G401.6 (cell line): ENCODE measurements around the gene FAM47E.
"Not testable (repeated sequence)": the region's sequence is repeated elsewhere in the genome, so short reads cannot be mapped to it uniquely, and the experiment has no call there.

ENCODE experiments used
- FAIRE-seq: peaks from 2 replicates; lab custom pipeline; 2012; peaks lifted over from hg19 to GRCh38; lab: Jason Lieb, UNC

FAM47E gene

DNA sequence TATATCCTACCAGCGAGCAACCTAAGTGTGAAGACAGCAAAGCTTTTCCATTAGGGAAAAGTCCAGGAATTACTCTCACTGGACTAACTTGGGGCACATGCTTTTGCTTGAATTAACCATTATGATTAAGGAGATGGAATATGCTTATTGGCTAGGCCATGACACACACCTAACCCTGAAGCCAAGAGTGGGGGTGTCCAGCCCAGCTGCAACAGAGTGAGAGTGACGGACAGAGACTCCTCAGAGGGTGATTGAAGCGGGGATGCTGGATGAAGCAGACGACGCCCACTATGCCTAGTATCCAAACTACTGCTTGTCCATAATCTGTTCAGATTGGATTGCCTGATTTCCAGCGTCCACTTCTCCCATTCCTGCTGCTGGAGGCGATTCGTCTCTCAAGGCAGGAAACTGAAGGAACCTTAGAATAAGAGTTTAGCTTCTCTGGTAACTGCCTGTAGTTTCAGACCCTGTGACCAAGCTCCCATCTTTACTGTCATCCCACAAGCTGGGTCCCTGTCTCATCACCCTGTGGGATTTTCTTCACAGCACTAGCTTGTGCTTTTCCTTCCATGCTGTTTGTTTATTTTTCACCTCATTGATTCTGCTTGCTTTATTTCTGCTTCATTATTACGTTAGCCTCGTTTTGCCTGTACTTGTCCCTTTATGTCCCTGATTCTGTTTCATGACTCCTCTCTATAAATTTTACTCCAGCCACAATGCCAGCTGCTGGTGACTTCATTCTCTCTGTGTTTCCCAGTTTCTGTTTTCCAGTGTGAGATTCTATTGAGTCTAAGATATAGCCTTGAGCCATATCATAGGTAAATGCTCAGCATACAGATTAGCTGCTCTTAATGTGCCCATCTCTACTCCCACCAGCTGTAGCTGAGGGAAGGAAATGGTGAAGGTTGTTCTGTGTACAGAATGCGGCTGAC lies 19.0 kb downstream of the FAM47E start:
- FAIRE-seq = no peak

DNA sequence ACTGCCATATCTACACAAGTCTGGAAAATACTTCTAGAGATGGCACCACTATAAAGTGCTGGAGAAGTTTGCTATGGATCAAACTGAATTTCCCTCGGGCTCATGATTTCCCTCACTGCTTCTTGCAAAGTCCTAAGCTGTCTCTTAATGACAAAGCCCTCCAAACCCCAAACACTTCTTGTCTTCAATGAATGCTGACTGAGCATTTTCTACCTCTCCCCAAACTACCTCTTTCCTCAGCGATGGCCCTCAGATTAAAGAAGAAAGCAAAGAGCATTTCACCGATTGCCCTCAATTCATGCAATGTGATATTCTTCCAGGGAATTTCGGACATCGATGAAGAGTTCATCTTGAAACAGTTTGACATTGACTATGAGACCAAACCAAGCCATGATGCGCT lies 19.7 kb downstream of the FAM47E start:
- FAIRE-seq = no peak

DNA sequence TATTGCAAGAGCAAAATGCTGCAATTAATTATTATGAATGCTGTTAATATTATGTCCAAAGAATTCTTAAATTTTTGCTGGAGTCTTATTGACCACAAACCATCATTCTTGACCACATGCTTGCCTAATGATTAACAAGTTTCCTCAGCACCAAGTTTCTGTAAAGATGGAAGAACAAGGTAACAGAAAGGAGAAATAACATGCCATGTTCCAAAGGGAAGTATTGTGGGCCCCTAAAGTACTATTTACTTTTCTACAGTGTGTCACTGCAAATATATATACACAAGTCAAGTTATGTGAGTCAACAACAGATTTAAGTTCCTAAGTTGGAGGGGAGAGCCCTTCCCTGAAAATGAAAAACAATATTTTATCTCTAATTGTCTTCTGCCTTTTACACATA lies 20.6 kb downstream of the FAM47E start:
- FAIRE-seq = no peak

DNA sequence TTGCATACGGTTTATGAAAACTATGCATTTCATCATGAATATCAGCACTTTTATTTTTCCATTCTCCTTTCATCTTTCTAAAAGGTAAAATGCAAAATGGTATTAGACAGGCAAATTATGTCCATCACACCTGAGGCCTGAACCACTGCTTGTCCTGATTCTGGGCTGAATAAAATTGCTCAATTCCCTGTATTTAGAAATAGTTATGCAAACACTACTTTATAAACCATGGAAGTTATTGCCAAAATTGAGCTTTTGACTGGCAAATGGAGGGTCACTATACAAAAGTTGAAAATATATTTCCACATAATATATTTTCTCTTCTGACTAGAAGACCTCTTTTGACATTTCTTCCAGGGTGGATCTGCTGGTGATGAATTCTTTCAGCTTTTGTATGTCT lies 21.1 kb downstream of the FAM47E start:
- no peak for FAIRE-seq

DNA sequence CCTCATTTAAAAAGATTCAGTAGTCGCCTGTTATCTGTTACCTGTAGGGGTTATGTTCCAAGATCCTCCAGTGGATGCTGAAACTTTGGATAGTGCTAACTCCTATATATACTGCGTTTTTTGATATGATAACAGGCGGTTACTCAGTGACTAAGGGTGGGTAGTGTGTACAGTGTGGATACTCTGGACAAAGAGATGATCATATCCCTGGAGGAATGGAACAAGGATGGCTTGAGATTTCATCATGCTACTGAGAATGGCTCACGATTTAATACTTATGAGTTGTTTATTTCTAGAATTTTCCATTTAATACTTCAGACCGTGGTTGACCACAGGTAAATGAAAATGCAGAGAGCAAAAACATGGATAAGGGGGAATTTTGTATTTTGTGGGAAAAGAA lies 21.5 kb downstream of the FAM47E start:
- no peak for FAIRE-seq

DNA sequence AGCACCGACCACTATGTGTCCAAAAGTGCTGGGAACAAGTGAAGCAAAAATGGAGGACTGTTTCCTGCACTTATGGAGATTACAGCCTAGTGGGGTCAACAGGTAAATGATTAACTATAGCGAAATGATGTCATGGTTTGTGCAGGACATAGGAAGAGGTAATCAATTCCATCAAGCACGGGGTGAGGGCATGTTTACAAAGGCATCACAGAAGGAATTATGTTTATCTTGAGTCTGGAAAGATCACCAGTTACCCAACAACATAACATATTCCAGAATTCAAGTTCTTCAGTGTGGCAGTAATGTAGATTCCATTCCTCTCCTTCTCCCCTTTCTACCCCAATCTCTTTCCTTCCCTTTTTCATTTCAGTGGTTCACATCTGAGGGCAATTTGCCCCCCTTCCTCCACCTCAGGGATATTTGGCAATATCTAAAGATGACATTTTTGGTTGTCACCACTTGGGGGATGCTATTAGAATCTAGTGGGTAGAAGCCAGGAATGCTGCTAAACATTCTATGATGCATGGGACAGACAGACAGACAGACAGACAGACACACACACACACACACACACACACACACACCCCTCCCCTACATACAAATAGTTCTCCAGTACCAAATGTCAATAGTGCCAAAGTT lies 24.1 kb downstream of the FAM47E start:
- no peak for FAIRE-seq

DNA sequence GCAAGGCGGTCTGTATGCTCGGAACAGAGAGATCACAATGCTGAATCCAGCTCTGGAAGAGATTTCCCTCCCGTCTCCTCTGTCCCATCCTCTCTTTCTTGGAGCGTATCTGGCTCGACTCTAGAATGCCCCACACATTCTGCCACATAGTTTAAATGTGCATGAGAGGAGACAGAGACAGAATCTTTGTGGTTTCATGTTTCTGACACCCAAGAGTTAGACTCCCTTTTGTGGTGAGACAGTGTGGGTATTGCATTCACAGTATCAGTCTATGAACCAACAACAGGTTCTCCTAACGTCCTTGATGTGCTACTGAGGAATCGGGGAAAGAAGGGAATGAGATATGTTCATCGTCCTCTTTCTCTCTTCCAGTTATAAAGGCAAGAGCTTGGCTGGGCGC lies 25.3 kb downstream of the FAM47E start:
- FAIRE-seq = no peak

DNA sequence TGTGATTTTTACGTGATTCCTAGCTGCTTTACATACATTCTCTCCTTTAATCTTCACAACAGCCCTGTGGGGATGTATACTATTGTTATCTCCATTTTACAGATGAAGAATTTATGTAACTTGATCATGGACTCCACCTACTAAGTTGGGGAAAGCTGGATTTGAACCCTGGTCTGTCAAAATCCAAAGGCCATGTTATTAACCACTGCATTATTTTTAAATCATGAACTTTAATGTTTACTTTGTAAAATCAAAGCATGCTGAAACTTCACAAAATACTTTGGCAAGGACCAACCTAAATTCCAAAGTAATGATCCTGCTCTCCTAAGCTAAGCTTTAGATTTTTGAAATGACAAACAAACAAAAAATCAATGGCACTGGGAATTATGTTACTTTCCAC lies 26.1 kb downstream of the FAM47E start:
- FAIRE-seq = no peak

DNA sequence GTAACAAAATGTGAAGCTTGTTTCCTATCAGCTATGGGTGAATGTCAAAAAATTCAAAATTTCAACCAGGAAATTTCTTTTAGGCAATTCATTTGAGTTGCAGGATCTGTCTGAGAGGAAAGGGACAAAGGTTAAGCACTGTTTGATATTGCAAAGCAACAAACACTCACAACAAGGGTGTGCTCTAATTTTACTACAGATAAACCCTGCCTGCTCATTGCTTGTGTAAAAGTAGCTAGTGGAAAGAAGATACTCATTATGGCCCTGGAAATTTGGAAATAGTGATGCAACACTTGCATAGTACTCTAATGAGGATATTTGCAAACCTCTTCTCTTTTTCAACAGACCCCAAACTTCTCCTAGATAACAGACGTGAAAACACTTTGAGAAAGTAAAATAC lies 27.1 kb downstream of the FAM47E start:
- FAIRE-seq = no peak

DNA sequence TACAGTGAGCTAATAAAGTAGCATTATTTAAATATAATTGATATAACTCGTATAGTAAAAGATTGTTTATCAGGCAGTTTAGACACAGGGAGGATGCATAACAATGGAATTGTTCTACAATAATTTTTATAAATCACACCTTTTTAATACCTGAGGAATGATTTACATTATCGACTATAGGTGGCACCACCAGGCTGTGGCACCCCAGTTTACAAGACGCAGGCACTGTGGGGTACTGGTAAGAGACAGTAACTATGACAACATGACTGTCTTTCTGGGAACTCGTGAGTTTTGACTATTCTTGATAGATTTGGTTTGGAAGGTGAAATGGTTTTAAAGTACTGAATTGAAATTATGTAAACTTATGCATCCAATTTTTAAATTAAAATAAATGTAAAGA lies 27.9 kb downstream of the FAM47E start:
- FAIRE-seq = no peak

DNA sequence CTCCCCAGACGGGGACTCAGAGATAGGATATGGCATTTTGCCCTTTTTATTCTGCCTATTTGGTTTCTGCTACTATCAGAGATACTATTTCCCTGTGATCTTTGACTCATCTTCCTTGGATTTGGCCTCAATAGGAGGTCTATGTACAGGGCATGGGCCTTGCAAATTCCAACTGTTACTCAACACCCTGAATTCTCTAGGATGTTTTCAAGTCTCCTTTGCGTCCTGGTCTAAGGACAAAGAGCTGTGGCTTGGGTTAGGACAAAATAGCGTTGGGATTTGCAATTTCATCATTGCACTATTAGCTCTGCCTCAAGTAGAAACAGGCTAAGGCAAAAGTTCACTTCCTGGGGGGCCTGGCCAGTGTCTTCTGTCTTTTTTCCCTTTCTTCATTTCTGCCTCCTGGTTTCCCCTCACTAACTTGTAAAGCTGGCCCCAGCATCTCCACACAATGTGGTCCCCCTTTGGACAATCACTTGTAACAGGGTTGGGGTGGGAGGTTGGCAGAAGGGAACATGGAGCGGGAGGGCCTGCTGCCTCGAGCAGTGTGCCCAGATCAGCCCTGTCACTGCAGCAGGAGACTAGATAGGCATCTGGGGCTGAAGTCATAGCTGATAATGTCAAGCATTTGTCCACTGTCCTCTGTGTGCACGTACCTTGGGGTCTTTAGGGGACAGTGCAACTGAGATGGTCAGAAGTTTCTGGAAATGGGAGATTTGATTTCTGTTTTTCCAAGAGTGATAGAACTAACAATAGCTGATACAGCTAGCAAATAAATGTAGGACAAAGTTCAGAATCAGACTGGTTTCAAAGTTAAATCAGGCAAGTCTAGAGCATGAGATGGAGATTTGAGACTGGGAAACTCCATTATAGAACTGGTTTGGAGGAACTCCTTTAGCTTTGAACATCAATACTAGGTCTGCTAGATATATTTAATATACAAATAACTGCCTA lies 29.2 kb downstream of the FAM47E start:
- no peak for FAIRE-seq

DNA sequence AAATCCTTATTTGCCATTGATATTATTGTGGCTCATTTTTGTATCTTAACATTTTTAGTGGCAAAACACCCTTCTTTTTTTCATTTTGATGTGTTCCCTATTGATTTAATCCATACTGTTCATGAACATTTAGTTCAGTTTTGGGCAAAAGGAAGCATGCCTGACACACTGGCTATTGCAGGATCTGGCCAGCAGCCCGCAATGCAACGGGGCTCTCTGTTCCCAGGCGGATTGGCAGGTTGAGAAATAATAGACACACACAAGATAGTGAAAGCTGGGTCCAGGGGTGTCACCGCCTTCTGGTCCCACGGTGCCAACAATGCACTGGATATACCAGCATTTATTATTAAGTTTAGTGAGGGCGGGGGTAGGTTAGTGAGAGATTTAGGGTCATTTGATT lies 30.1 kb downstream of the FAM47E start:
- FAIRE-seq = not testable (repeated sequence)

DNA sequence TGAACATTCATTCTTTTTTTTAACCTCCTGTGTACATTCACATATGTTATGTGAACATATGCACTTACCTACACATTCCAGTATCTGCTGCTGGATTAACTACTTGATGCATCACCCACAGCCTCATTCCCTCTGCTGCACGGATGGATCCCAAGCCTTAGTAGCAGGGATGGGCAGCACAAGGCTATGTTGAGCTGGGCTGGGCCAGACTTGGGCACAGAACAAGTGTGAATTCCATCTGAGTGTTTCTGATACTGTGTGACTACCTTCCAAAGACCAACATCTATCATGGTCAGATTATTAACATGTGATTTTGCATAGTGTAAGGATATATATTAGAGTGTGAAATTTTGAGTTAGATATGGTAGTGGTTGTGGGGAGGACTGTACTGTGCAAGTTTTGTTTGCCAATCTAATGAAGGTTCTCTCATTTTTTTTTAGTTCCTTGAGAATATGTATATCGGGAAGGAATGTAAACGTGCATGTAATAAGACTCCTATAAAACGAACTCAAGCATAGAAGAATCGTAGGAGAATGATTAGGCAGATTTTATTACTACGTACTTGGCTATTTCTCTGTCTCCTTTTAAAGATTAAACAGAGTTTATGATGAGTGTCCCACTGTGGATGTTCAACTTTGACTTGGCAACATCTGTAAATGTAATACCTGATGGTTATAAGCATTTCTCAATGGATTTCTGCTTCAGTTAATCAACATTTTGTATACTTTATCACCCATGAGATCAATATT lies 31.6 kb downstream of the FAM47E start:
- no peak for FAIRE-seq

DNA sequence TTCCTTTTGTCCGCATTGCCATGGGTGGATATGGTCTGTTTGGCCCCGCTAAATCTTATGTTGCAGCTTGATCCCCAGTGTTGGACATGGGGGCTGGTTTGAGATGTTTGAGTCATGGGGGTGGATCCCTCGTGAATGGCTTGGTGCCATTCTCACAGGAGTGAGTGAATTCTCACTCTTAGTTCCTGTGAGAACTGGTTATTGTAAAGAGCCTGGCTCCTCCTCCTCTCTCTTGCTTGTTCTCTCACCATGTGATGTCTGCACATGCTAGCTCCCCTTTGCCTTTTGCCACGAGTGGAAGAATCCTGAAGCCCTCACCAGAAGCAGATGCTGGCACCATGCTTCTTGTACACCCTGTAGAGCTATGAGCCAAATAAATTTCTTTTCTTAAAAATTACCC lies 32.4 kb downstream of the FAM47E start:
- FAIRE-seq = no peak

DNA sequence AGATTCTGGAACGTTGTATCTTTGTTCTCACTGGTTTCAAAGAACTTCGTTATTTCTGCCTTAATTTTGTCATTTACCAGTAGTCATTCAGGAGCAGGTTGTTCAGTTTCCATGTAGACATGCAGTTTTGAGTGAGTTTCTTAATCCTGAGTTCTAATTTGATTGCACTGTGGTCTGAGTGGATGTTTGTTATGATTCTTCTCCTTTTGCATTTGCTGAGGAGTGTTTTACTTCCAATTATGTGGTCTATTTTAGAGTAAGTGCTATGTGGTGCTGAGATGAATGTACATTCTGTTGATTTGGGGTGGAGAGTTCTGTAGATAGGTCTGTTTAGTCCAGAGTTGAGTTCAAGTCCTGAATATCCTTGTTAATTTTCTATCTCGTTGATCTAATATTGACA lies 36.3 kb downstream of the FAM47E start:
- not testable (repeated sequence) for FAIRE-seq

DNA sequence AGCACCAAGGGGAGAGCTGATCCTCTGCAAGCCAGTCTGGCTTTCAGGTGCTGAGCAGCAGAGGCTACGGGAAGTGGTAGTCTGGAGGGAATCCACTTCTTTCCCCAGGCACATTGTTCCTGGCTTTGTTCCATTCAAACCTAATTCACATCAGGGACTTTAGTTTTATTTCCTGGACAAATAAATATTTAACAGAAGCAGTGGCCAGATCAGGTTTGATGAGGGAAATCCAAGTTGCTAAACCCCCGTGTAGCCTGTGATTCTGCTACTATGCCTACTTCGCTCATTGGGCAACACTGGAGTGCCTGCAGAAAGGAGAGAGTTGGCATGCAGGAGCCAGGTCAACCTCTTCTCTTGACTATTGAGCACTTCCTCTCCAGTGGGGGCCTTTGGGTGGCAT lies 41.2 kb downstream of the FAM47E start:
- no peak for FAIRE-seq

DNA sequence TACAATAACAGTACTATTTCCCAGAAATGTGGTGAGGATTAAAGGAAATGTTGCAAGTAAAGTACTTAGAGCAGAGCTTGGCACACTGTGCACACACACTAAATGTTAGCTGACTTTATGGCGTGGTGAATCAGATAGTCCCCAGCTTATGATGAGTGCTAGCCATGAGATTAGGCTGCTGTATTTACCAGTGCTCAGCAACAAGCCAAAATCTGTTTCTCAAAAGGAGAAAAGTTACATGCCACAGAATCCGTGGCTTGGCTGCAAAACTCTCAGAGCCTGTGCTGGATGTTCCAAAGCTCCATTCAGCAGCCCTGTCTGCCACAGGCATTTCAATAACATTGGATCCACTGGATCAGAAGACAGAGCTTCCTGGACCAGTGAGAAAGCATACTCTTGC lies 42.3 kb downstream of the FAM47E start:
- no peak for FAIRE-seq

DNA sequence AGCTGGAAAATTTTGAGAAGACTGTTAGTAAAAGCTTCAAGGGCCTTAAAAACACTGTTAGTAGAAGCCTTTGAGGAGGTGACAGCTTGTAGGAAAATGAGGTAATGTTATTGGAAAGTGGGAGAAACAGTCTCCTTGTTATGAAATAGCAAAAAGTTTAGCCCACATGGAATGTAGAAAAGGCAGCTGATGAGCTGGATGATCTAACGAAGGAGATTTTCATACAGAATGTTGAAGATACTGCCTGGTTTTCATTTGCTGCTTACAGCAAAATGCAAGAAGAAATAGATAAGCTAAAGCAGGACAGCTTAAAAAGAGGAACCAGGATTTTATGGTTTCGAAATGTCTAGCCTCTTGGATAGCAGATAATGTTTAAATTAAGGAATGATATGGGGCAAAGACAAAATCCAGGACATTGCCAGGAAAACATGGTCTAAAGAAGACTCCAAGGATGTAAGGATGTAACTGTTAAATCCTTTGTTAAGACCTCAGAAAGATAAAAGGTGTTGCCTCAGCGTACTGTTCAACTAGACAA lies 44.8 kb downstream of the FAM47E start:
- FAIRE-seq = no peak

DNA sequence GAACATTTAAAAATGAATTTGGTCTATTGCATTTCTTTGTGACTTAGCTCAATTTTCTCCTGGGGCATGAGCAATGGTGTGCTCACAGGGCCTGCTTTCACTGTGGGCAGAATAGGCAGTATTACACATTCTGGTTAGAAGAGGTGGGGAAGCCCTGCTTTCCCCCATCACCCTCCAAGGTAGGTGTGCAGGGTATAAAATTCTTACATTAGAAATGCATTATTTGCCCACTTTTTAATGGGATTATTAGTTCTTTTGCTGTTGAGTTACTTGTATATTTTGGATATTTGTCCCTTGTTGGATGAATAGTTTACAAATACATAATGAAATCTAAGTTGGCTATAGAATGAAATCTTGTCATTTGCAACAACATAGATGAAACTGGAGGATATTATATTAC lies 46.7 kb downstream of the FAM47E start:
- FAIRE-seq = no peak

DNA sequence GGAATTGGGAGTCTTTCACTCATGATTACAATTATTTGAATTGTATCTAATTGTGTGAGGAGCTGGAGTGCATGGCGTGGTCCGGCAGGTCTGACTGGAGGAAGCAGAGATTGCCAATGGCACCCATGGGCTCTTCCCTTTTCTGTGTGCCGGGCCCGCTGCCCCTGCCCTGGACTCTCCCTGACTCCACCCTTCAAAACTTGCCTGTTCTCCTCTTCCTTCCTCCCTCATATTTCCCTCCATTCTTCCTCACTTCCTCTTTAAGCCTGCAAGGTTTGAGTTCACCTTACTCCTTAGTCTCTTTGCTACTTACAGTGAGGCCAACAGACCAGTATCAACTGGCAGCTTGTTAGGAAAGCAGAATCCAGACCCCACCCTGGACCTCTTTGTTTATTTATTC lies 48.5 kb downstream of the FAM47E start:
- FAIRE-seq = no peak

DNA sequence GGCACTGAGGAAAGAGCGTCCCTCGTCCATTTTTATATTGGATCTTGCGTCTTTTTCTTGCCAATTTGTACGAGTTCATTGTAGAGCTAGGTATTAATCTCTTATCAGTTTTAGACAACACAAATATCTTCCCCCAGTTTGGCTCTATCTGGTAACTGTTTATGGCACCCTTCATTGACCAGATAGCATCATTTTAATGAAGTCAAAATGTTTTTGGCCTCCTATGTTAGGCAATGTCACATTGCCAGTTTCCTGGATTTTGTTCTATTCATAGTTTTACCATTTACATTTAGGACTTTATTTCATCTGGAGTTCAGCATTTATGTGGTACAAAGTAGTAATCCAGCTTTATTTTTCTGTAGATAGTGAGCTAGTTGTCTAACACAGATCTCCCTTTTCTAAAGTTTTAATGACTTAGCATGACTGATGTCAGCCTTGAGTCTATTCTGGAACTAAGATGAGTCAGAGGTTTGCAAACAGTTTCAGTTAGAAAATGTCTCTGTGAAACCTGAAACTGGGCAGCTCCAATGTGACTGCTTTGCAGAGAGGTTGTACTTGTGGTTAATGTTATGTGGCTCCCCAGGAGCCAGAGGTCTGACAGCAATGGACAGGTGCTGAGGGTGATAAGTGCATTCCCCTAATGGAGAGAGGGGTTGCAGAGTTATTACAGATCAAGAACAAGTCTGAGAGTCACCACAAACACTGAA lies 49.7 kb downstream of the FAM47E start:
- FAIRE-seq = no peak
